GM20431 (cell line): Measurements from ENCODE around the gene NAA30.
"Not testable (repeated sequence)": the region's sequence is repeated elsewhere in the genome, so short reads cannot be mapped to it uniquely, and the experiment has no call there.

Source experiments
- in situ Hi-C: fragments of 300-500 bp; cut with MseI, MboI; formaldehyde crosslinking; loops from one replicate; pipeline ENCODE4 v1.15.0; 2020; ENCODE audit warnings: low sequenced_read_pairs; ENCODE audit not compliant: unreplicated experiment

The NAA30 gene

DNA sequence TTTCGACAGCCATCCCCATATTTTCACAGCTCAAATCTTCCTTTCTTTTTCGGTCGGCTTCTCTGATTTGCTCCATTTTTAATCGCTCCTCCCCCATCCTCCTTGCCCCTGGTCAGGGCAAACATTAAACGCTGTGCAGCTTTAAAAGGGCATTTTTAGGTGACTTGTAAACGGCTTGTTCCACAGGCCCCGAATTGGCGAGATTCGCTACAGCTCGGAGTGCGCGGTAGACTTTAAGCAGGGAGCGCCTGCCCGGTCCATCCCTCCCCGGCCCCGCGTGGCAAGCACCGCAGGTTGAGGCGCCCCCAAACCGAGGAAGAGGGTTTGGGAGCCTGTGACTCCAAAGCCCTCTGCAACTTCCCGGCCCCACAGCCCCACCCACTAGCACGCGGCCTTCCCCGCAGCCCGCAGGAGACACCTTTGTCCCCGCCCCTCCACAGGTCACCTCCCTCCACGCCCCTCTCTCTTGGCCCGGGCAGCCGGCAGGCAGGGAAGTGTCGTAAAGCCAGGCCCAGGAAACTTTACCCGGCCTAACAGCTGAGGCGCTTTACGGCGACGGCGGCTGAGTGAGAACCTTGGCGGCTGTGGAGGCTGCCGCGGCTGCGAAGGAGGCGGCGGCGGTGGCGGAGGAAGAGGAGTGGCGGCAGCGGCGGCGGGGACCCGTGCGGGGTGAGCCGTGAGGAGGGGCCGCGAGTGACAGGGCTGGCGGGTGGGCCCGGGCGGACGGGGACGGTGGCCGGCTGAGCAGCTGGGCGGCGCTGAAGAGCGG, at the start of gene NAA30:
NAA30 (plus strand) TSS at position 550 of the 769 bp plus-strand sequence. CDS start 372 bp downstream, outside the sequence.
- in situ Hi-C loops, result no loop called here

- in situ Hi-C loops, result not testable (repeated sequence)
Measured at GRCh38 chr14:57343545-57344297, 46.7 kb upstream of the NAA30 start.

DNA sequence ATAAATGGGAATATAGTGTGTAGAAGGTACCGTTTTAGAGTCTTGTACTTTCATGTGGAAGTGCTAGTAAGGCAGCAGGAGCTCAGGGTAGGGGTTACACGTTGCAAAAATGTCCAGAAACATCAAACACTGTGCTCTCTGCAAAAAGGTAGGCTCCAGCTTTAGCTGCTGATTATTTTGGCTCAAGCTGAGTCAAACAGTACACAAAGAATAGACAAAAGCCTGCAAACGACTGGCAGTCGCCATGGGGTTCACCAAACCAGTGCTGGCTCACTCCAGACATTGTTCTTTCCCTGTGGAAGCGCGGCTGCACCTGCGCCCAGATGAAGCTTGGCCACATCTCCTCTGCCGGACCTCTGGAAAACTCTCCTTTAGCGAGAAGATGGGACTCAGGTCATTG, 45.3 kb upstream of the NAA30 start:
- in situ Hi-C loops, result no loop called here

DNA sequence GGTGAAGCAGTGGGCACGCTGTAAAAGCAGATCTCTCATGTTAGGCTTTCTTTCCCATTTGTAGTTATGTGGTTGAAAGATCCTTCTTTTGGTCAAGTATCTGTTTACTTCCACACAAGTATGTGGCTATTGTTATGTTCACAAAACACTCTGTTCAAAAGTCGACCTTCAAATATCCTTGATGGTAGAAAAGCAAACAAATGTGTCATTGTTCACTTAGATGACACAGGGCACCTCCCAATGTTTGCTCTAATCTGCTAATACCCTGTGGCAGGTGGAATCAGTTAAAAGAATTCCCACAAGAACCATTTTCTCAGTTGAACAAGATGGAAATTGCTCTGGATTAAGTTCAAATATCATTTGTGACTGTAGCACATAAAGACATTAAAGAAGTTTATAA, 43.6 kb upstream of the NAA30 start:
- in situ Hi-C loops, result no loop called here

DNA sequence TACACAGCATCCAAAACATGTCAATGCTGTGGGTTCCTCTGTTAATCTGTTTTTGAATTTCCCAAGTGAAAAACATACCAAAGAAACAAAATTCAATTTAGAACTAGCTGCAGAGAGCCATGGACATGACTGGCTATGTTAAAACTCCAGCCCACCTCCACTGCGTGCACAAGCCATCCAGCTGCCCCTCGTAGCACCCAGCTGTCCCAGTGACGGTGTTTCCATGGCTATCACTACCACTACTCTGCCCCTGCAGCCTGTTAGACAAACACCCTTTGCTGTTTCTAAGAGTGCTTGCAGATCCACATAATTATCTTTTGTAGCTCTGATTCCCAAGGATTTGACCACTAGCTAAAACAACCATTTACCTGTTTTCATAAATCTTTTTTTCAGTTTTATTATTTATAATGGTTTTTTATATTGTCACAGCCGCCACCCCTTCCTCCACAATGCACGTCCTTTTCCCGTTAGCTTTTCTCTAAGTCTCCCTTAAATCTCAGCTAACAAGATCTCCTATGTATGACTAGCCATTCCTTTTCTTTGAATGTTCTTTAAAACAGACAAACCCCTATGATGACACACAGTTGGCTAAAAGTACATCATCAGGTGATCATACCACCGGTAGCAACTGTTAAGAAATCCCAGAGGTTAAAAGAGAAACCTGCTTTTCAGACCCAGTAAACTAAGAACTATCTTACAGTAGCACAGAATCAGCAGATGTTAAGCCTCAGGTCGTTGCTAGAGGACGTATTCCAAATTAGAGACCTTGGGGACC, 37.8 kb upstream of the NAA30 start:
- in situ Hi-C loops, result no loop called here

DNA sequence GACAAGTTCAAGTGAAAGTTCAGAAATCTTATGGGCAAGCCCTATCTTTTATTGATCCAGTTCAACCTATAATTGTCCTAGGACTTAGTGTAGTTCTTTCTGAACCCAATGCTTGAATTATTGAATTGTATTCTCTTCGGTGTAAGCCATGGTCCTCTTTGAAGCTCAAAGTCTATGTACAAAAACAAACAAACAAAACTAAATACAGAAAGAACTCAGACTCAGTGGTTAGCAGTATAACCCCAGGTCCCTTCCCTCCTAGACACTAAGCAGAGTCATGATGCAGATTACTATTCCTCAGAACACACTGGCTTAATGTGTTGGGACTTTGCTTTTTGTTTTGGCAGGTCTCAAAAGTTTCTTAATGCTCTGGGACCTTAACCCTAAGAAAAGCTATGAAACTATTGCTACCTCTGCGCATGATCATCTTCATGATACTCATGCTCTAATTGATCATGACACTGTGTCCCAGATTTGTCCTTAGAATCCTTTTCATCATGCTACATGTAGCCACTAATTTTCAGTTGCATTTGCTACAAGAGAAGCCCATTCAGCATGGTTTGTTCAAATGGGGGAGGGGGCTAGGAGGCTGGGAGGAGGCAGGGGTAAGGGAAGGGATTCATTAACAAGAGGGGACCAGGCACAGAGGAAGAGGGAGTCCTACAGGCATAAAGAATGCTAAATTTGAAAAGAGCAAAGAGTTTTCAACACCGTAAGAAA, 35.1 kb upstream of the NAA30 start:
- in situ Hi-C loops, result no loop called here

DNA sequence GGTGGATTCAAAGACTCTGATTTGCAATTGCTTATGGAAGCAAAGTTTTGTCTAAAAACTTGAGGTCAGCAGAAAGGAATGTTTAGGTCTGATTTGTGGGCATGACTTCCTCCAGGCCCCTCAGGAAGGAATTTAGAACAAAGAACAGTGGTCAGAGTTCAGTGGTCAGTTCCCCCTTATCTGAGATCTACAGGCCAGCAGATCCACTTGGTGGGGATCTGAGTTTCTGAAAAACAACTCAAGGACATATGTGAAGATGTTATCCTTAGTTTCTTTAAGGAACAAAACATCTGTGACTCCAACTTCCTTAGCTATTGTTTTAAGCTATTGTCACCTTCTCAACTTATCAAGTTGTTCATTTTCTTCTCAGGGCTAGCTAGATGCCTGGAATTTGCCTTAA, 28.0 kb upstream of the NAA30 start:
- in situ Hi-C loops, result no loop called here

GRCh38 chr14:57364659-57365450, 25.5 kb upstream of the NAA30 start:
- in situ Hi-C loops, result no loop called here

DNA sequence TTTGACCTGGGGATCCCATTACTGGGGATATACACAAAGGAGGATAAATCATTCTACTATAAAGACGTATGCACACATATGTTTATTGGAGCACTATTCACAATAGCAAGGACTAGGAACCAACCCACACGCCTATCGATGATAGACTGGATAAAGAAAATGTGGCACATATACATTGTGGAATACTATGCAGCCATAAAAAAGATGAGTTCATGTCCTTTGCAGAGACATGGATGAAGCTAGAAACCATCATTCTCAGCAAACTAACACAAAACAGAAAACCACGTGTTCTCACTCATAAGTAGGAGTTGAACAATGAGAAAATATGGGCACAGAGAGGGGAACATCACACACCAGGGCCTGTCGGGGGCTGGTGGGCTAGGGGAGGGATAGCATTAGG, 20.2 kb upstream of the NAA30 start:
- in situ Hi-C loops, result not testable (repeated sequence)

- in situ Hi-C loops, result no loop called here
Measured at GRCh38 chr14:57371013-57371412, 19.4 kb upstream of the NAA30 start.

DNA sequence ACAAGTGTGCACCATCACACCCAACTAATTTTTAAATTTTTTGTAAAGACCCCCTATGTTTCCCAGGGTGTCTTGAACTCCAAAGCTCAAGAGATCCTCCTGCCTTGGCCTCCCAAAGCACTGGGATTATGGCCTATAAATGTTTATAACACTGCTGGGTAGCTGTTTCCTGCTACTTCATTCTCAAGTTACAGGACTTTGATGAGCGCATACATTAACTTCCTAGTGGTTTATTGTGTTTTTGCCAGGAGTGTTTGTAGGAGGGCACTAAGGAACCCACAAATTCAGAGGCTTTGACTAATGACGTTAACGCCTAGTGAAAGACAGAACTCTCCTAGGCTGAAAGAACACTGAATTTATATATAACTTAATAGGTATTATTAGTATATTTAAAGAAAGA, 15.2 kb upstream of the NAA30 start:
- in situ Hi-C loops, result no loop called here

- in situ Hi-C loops, result no loop called here
Measured at GRCh38 chr14:57378661-57379060, 11.7 kb upstream of the NAA30 start.

GRCh38 chr14:57380935-57381334, 9.5 kb upstream of the NAA30 start:
- in situ Hi-C loops, result no loop called here

- in situ Hi-C loops, result no loop called here
Measured at GRCh38 chr14:57382283-57382682, 8.1 kb upstream of the NAA30 start.

DNA sequence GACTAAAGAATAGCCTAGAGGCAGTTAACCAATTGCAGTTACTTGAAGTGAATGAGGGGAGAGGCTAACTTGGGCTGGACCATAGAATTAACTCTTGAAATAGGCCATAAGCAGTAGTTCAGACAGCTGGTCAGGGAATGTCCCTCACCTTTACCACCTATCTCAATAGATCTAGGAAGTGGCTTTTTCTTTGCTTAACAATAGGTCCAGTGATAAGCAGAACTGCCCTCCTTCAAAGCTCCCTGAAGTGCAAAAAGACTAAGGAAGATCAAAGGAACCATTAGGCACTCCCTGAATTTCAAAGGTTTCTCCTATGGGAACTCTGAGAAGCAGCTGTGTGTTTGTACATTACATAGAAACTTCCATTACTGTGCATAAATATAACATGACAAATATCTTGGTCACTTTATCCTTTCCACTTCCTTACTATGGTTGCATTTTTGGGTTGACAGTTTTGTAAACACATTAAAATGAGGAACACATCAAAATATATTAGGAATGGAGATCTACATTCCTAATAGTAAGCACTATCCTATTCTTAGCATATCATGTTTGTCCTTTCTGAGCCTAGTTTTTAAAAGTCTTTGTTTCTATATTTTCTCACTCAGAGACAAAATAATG, 7.2 kb upstream of the NAA30 start:
- in situ Hi-C loops, result no loop called here

DNA sequence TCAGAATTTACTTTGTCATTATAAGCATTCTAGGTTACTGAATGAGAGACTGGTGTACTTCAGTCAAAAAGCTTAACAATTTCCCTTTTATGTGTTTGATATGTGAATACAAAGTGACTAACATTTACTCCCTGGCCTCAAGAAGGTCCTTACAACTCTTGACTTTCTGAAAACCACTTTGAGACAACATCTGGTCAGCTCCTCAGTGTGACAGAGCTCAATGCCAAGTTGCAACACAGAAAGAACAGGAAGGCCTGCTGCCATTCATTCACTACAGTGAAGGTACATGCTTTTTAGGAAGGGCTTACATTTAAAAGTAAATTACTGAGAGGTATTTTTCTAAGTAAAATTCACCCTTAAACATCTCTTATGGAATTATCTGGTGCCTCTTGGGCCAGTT, 2.3 kb upstream of the NAA30 start:
- in situ Hi-C loops, result no loop called here

DNA sequence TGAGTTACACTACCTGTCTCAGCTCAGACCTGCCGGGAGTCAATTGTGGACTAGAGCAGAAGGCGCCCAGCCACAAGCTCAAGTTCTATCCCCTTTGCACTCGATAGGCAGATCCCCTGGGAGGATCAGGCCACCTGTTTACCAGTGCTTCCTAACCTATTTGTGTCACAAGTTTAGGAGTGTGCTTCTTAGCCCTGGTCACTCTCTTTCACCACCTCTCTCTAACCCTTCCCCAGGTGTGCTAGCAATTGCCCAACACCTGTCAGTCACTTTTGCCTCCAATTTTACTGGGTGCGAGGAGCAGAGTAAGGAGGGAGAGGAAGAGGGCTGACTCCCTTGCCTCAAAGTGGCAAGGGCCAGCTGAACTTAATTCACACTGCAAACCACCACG, 745 bp upstream of the NAA30 start:
- in situ Hi-C loops, result no loop called here

- in situ Hi-C loops, result no loop called here
Measured at GRCh38 chr14:57390806-57391516, 575 bp downstream of the NAA30 start.
